GM12872 (cell line): Measurements from ENCODE around the gene HDAC5.

Experiments
- CTCF ChIP-seq: IDR thresholded peaks from 3 replicates; pipeline ENCODE4 v1.5.1; 2011; ENCODE audit warnings: low read depth, mild to moderate bottlenecking, low read length, moderate library complexity; ENCODE audit not compliant: insufficient read depth

Gene HDAC5

GRCh38 chr17:44111777-44112176 lies 11.7 kb downstream of the HDAC5 start:
- no peak for TF ChIP-seq CTCF

- no peak for TF ChIP-seq CTCF
These were observed 12.4 kb downstream of the HDAC5 start for GRCh38 chr17:44110823-44111633.

- no peak for TF ChIP-seq CTCF
These were observed 13.3 kb downstream of the HDAC5 start for GRCh38 chr17:44110011-44110686.

GRCh38 chr17:44109312-44109630 lies 14.2 kb downstream of the HDAC5 start:
- TF ChIP-seq CTCF: no peak

GRCh38 chr17:44108440-44109311 lies 14.8 kb downstream of the HDAC5 start:
- no peak for TF ChIP-seq CTCF

GRCh38 chr17:44106801-44107200 lies 16.6 kb downstream of the HDAC5 start:
- no peak for TF ChIP-seq CTCF

- no peak for TF ChIP-seq CTCF
These were observed 17.5 kb downstream of the HDAC5 start for GRCh38 chr17:44105941-44106340.
